SH-SY5Y (cell line): ENCODE data around the gene AATK.

Experiments used
- GATA2 ChIP-seq: IDR thresholded peaks from 2 replicates; pipeline ENCODE4 v1.6.1; 2011; ENCODE audit warnings: mild to moderate bottlenecking, low read depth, low read length
- GATA3 ChIP-seq: IDR thresholded peaks from 2 replicates; pipeline ENCODE4 v1.6.1; 2011; ENCODE audit warnings: low read depth, mild to moderate bottlenecking, low read length, moderate library complexity

DNA sequence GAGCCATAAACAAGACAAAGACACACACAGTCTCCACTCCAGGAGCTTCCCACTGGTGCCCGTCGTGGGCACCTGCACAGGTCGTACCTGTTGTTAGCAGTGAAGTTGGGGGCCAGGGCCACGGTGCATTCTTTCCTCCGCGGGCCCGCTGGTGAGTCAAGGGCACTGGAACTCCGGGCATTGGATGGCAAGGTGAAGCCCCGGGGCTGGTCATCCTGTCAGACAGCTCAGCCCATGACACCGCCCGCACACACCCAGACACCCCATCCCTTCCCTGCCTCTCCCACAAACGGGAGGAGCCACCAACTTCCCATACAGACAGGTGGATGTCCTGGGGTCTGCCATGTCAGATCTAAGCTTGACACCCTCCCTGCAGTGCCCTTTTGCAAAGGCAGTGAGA lies 40.6 kb upstream of the AATK start:
- TF ChIP-seq GATA2 (no peak), GATA3 (no peak)
